ENCODE results near the gene ESM1.
A peak's percentile ranks its signal among the peaks of the same experiment; 100 is the strongest.

The ESM1 gene

GRCh38 chr5:54946306-54946819 is 39.0 kb downstream of the ESM1 start:
- TF ChIP-seq FOXM1 (IDR thresholded peaks at IDR 0.05; ENCODE audit: borderline replicate concordance, low read depth) (no peak), YY1 (IDR thresholded peaks at IDR 0.05; ENCODE audit: low read depth) (no peak), EP300 (IDR thresholded peaks at IDR 0.05; ENCODE audit: borderline replicate concordance) (no peak), TCF12 (IDR thresholded peaks at IDR 0.05; ENCODE audit: low read depth) (no peak), NFIC (IDR thresholded peaks at IDR 0.05) (no peak), TAF1 (IDR thresholded peaks at IDR 0.05; ENCODE audit: low read depth) (no peak), CREB1 (IDR thresholded peaks at IDR 0.05; ENCODE audit: low read depth) (no peak), USF1 (IDR thresholded peaks at IDR 0.05) (no peak), EGR1 (IDR thresholded peaks at IDR 0.05) (no peak), RAD21 (IDR thresholded peaks at IDR 0.05; ENCODE audit: low read depth) (no peak), ZBTB7A (IDR thresholded peaks at IDR 0.05; ENCODE audit: low read depth) (no peak), CEBPB (IDR thresholded peaks at IDR 0.05) (no peak)
- TF ChIP-seq, protein P1, sequence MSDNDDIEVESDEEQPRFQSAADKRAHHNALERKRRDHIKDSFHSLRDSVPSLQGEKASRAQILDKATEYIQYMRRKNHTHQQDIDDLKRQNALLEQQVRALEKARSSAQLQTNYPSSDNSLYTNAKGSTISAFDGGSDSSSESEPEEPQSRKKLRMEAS (IDR thresholded peaks at IDR 0.05) = no peak

DNA sequence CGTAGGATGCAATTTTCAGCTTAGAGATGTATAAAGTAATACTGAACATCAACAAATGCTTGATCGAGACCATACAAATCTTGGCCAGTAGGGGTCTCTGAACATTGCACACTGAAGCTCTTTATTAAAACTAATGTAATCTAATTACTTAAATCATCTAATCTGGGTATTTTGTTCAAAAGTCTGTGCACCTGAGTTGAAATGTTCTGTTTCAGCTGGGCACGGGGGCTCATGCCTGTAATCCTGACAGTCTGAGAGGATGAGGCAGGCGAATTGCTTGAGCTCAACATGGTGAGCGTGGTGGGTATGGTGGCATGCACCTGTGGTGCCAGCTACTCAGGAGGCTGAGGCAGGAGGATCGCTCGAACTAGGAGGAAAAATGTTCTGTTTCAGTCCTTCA is 41.0 kb downstream of the ESM1 start:
- no peak for TF ChIP-seq USF1 (IDR thresholded peaks at IDR 0.05)
- TF ChIP-seq ZBTB7A (IDR thresholded peaks at IDR 0.05; ENCODE audit: low read depth) = no peak
- no peak for TF ChIP-seq CEBPB (IDR thresholded peaks at IDR 0.05)
- no peak for TF ChIP-seq CREB1 (IDR thresholded peaks at IDR 0.05; ENCODE audit: low read depth)
- TF ChIP-seq TEAD4 (IDR thresholded peaks at IDR 0.05) = no peak
- TF ChIP-seq TCF12 (IDR thresholded peaks at IDR 0.05; ENCODE audit: low read depth) = no peak
- peak; percentile 58 for TF ChIP-seq RAD21 (IDR thresholded peaks at IDR 0.05; ENCODE audit: low read depth)
- TF ChIP-seq, protein P1 (IDR thresholded peaks at IDR 0.05) = no peak

- TF ChIP-seq CEBPB (IDR thresholded peaks at IDR 0.05) (no peak), NFIC (IDR thresholded peaks at IDR 0.05) (no peak), EP300 (IDR thresholded peaks at IDR 0.05; ENCODE audit: borderline replicate concordance) (no peak), FOXM1 (IDR thresholded peaks at IDR 0.05; ENCODE audit: borderline replicate concordance, low read depth) (no peak), USF1 (IDR thresholded peaks at IDR 0.05) (no peak), TEAD4 (IDR thresholded peaks at IDR 0.05) (no peak), ZBTB7A (IDR thresholded peaks at IDR 0.05; ENCODE audit: low read depth) (no peak), TCF12 (IDR thresholded peaks at IDR 0.05; ENCODE audit: low read depth) (no peak), CREB1 (IDR thresholded peaks at IDR 0.05; ENCODE audit: low read depth) (no peak), RAD21 (IDR thresholded peaks at IDR 0.05; ENCODE audit: low read depth) (no peak), TAF1 (IDR thresholded peaks at IDR 0.05; ENCODE audit: low read depth) (no peak), EGR1 (IDR thresholded peaks at IDR 0.05) (no peak), YY1 (IDR thresholded peaks at IDR 0.05; ENCODE audit: low read depth) (no peak)
- TF ChIP-seq, protein P1 (IDR thresholded peaks at IDR 0.05) = no peak
- TF ChIP-seq, protein P2, sequence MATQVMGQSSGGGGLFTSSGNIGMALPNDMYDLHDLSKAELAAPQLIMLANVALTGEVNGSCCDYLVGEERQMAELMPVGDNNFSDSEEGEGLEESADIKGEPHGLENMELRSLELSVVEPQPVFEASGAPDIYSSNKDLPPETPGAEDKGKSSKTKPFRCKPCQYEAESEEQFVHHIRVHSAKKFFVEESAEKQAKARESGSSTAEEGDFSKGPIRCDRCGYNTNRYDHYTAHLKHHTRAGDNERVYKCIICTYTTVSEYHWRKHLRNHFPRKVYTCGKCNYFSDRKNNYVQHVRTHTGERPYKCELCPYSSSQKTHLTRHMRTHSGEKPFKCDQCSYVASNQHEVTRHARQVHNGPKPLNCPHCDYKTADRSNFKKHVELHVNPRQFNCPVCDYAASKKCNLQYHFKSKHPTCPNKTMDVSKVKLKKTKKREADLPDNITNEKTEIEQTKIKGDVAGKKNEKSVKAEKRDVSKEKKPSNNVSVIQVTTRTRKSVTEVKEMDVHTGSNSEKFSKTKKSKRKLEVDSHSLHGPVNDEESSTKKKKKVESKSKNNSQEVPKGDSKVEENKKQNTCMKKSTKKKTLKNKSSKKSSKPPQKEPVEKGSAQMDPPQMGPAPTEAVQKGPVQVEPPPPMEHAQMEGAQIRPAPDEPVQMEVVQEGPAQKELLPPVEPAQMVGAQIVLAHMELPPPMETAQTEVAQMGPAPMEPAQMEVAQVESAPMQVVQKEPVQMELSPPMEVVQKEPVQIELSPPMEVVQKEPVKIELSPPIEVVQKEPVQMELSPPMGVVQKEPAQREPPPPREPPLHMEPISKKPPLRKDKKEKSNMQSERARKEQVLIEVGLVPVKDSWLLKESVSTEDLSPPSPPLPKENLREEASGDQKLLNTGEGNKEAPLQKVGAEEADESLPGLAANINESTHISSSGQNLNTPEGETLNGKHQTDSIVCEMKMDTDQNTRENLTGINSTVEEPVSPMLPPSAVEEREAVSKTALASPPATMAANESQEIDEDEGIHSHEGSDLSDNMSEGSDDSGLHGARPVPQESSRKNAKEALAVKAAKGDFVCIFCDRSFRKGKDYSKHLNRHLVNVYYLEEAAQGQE (IDR thresholded peaks at IDR 0.05; ENCODE audit: low read depth) = no peak
Measured at GRCh38 chr5:54942064-54942778, 43.2 kb downstream of the ESM1 start.

DNA sequence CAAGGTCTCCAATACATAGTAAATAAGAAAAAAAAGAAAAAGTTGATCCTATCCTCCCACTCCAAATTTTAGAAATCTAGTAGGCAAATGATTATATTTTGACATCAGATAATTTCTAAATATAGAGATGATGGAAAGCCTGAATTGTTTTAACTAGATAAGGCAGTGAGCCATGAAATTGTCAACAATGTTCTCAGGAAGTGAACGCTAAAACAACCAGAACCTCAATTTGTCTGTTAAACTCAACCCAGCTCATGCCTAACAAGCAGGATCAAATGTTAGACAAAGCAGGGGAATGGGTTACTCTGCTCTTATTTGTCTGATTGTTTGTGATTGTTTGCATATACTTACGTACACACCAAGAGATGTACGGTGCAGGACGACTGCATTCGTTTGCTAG is 49.2 kb downstream of the ESM1 start:
- TF ChIP-seq, protein P2 (IDR thresholded peaks at IDR 0.05; ENCODE audit: low read depth) = no peak
- TF ChIP-seq YY1 (IDR thresholded peaks at IDR 0.05; ENCODE audit: low read depth) (no peak), USF1 (IDR thresholded peaks at IDR 0.05) (no peak), CEBPB (IDR thresholded peaks at IDR 0.05) (no peak)
- TF ChIP-seq, protein P1 (IDR thresholded peaks at IDR 0.05) = no peak

Measured in Ishikawa (cell line).